GM18520 (cell line): ENCODE results near the gene KIFAP3.
A peak's percentile ranks its signal among the peaks of the same experiment; 100 is the strongest.
"Not testable (repeated sequence)": the region's sequence is repeated elsewhere in the genome, so short reads cannot be mapped to it uniquely, and the experiment has no call there.

Source experiments
- ATAC-seq: cut with Tn5 transposase; IDR thresholded peaks from one replicate; pipeline ENCODE4 v1.9.1; 2021; ENCODE audit not compliant: unreplicated experiment

KIFAP3 gene

DNA sequence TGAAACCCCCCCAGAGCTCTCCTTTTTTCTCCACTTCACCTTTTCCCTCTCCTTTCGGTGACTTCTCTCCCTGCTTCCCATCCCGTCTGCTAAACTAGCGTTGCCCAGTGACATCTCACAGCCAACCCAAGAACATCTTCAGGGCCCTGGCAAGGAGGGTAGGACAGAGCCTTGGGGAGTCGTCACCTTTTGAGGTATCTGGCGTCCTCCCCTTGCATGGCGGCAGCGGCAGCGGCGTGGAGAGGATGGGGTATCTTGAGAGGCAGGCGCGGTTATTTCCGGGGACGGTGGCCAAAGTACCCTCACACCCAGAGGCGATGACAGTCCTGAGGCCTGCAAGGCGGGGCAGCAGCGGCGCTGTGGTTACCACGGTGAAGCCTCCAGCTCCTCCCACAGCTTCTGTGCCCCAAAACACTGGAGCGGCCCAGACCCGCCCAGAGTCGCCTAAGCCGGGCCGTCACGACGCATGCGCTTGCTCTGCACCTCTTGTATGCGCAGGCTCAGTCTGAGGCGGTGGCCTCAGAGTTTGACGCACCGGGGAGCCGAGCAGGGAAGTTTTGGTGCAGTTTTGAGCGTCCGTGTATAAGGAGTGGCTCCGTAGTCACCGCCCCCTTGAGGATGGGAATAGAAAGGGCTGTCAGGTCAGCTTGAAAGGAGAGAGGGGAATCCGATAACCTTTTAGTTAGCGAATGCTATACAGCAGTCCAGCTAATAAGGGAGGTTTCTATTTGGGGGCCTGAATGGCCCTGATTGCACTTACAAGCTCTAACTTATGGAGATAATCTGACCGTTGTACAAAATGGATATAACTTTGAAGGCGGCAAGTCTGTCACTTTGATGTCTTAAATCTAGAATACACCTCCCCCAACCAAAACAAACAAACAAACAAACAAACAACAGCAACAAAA, at the start of gene KIFAP3:
KIFAP3 (minus strand) TSS at position 446 of the 908 bp plus-strand sequence; CDS start at position 218, 228 bp downstream.
- peak; percentile 98 for ATAC-seq

DNA sequence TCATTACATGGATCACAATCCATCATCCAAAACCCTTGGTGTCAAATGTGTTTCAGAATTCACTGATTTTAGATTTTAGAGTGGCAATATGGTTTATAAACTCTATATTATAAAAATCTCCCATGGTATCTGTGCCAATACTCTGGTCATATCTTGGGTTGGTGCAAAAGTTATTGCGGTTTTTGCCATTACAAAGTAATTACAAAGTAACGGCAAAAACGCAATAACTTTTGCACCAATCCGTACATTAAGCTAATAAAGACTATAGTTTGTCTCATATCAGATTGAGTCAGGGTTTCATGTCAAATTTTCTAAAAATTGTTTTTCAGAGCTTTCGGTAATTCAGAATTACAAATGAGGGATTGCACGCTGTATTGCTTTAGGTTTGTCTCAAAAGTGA, 47.9 kb upstream of the KIFAP3 start:
- no peak for ATAC-seq

DNA sequence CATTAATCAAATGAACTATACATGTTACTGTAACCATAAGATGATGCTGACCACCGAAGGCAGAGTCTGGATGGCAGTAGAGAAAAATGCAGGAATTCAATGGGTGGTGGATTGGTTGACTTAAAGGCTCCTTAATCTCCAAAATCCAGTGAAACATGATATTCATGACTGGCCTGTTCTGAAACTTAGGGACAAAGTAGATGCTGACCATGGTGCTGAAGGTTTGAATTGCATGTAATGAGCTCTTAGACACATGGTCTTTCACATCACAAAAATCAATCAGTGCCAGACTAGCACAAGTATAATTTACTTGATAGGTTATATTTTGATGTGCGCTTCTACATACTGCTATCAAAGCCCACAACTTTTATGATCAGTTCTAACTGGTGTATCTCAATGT, 40.4 kb upstream of the KIFAP3 start:
- no peak for ATAC-seq

DNA sequence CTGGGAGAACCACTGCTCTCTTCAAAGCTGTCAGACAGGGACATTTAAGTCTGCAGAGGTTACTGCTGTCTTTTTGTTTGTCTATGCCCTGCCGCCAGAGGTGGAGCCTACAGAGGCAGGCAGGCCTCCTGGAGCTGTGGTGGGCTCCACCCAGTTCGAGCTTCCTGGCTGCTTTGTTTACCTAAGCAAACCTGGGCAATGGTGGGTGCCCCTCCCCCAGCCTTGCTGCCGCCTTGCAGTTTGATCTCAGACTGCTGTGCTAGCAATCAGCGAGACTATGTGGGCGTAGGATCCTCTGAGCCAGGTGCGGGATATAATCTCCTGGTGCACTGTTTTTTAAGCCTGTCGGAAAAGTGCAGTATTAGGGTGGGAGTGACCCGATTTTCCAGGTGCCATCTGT, 38.6 kb upstream of the KIFAP3 start:
- ATAC-seq = not testable (repeated sequence)

DNA sequence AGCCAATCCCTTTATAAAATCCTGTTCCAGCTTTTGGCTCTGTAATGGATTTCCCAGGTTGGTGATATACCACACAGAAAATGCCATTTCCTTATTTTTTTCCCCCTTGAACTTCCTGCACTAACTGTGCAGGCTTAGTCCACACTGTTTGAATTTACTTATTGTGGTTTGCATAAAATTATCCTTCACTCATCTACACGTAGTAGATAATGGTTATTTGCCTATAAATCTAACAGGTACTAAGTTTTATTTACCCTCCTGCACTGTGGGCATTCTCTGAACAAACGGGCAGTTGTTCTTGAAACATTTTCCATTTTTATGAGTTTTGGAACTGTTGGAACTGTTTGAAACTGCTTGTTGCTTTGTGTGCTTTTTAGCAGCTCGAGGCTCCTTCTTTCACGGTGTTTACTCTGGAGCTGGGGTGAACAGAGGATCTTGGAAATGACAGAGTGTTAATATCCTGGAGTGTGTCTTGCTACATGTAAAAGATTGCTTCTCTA, 23.0 kb upstream of the KIFAP3 start:
- no peak for ATAC-seq

DNA sequence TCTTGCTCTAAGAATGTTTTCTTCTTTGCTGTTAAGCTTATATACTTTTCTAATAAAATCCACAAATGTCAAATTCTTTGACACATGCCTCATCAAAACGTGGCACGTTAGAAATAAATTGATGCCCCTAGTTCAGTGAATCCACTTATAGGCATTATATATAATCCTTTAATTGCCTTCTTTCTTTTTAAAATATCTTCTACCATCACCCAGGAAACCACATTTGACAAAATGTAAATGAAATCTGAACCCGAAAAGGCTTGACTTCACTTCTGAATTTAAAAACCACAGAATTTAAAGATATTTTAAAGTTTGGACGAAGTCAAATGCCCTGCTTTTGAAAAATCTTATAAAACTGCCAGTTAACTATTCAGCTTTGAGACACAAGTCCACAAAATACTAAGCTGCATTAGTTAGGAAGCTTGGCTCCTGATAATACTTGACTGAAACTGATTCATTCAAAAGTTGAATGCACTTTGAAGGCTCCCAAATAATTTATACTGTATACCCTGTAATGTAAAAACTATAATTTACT, 22.4 kb upstream of the KIFAP3 start:
- no peak for ATAC-seq

DNA sequence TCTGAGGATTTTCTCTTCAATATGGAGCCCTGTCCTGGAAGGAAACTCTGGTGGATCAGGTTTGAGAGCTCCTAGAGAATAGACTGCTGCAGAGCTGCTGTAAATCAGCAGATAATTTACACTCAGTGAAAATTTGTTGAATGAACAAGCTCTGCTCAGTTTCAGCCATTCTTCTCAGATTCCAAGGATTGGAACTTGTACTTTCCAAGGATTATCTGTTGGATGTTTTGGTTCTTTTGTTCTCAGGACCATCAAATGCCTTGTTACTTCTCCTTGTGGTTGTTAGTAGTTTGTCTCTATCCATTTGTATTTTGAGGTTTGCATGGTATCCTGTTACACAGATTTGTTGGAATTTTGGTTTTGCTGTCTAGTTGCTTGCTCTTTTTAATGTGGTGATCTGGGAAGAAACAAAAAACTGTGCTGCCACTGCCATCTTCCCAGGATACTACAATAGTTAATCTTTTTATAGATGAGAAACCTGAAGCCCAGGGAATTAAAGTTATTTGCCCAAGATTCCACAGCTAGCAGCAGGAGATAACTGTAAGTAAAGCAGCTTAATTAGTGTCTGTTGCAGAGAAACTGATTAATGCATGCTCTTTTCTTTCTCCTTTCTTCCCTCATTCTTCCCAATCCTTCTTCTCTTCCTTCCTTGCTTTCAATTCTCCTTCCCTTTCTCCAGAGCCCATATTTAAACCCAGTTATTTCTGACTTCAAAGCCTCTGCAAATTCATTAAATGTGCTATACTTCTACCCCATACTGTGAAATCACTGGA, 21.7 kb upstream of the KIFAP3 start:
- no peak for ATAC-seq

DNA sequence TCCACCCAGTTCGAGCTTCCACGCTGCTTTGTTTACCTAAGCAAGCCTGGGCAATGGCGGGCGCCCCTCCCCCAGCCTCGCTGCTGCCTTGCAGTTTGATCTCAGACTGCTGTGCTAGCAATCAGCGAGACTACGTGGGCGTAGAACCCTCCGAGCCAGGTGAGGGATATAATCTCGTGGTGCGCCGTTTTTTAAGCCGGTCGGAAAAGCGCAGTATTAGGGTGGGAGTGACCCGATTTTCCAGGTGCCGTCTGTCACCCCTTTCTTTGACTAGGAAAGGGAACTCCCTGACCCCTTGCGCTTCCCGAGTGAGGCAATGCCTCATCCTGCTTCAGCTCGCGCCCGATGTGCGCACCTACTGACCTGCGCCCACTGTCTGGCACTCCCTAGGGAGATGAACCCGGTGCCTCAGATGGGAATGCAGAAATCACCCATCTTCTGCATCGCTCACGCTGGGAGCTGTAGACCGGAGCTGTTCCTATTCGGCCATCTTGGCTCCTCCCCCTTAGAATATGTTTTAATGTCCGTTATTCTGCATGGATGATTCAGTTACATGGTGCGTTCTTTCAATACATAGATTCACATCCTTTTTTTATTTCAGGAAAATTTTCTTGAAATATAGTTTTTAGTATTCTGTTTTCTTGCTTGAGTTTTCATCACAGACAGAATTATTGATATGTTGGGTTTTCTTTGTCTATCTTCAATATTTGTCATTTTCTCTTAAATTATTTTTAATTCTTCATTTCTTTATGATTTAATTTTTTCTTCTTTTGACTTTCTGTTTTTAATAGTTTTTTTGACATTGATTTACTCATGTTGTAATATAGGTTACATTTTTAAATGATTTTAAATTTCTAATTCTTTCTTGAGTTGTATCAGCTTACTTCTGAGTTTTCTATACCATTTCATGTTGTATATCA, 20.5 kb upstream of the KIFAP3 start:
- ATAC-seq = not testable (repeated sequence)

DNA sequence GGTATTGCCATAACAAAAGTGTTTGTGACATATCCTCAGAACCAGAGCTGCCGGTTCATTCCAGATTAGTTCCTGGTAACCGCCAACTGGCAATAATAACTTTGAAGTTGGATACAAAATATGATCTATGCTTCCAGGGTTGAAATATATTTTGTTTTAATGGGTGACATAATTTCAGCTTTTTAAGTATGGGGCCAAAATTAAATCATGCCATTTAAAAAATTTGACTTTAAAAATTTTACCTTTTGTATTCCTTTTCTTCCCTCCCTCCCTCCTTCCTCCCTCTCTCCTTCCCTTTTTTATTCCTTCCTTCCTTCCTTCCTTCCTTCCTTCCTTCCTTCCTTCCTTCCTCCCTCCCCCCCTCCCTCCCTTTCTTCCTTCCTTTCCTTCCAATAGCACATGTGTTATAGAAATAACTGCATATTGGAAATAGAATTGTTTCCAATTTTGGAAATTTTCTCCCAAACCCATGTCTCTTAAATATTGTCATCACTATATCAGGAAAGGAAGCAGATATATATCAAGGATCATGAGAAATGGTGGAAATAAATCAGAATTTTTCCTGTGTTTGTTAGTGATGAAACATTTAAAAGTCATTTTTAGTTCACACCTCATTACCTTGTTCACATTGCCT, 12.0 kb upstream of the KIFAP3 start:
- ATAC-seq = no peak

DNA sequence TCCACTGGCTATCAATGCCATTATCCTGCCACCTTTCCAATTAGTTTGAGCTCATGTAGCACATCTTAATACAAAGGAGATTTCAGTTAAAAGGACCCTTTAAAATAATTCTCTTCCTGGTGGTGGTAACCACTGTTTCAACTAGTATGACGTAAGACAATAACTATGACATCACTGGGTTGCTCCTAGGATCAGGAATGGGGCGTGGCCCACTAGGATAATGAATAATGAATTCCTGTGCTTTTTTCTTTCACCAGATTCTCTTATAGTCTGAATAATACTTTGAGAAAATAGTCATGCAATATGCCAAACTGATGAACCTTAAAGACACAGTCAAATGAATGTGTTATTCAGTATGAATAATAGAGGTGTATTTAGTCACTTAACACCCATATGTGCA, 10.6 kb upstream of the KIFAP3 start:
- no peak for ATAC-seq

DNA sequence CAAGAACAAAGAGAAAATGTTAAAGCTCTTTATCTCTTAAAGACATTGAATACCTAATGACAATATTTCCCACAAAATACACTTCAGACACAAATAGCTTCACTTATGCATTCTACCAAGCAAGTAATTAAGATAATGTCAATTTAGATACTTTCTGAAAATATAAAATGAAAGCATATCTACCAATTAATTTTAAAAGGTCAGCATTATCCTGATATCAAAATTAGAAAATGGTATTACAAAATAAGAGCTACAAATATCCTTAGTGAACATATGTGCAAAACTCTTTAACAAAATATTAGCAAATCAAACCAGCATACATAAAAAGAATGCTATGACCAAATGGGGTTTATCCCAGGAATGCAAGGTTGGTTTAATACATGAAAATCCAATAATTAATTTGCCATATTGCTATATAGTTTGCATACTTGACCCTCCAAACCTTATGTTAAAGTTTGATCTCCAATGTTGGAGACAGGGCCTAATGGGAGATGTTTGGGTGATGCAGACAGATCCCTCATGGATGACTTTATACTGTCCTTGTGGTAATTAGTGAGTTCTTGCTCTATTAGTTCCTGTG, 4.2 kb upstream of the KIFAP3 start:
- ATAC-seq = no peak

DNA sequence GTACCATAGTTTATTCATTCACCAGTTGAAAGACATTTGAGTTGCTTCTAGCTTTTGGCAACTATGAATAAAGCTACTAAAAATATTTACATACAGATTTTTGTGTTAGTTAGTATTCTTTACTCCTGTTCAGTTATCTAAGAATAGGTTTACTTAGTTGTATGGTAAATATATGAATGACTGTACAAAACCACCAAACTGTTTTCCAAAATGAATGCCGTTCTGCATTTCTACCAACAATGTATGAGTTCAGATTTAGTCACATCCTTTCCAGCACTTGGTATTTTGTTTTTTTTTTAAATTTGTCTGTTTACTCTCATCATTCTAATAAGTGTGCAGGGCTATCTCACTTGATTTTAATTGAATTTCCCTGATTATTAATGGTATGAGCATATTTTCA, 3.4 kb upstream of the KIFAP3 start:
- ATAC-seq = no peak

DNA sequence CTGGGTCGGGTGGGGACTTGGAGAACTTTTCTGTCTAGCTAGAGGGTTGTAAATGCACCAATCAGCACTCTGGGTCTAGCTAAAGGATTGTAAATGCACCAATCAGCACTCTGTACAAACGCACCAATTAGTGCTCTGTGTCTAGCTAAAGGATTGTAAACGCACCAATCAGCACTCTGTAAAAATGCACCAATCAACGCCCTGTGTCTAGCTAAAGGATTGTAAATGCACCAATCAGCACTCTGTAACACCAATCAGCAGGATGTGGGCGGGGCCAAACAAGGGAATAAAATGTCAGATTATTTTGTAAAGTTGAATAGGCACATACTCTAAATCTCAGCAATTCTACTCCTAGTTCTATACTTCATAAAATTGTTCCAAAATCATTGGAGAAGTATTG, 2.5 kb upstream of the KIFAP3 start:
- not testable (repeated sequence) for ATAC-seq

DNA sequence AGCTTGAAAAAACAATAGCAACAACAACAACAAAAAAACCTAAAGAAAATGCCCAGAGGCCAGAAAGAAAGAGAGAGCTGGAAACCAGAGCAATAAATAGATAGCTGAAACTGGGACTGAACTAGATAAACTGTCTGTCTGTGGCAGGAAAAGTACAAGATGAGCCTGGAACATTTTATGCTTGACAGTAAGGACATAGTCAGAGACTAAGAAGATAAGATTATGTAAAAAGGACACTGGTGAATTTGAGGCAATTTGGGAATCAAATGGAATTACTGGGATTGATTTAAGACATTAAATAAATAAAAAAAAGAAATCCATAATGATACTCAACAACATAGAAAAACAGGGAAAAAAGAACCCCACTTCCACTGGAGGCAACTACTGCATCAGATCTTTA, 1.7 kb upstream of the KIFAP3 start:
- no peak for ATAC-seq

DNA sequence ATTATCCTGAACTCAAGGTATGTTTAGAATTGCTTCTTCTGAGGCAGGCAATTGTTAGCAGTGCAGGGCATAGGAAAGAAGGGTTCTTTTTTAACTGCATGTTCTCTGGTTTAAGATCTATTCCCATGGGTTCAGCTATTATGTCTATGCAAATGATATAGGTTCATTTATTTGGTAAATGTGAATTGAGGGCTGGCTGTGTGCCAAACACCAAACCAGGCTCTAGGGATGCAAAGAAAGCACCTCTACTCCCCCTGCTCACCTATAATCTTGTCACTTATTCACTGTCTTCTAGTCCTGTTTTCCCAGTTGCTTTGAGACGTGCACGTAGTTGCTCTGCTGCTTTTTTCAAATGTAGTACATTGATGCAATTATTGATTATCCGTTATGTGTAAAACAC, 691 bp upstream of the KIFAP3 start:
- no peak for ATAC-seq

DNA sequence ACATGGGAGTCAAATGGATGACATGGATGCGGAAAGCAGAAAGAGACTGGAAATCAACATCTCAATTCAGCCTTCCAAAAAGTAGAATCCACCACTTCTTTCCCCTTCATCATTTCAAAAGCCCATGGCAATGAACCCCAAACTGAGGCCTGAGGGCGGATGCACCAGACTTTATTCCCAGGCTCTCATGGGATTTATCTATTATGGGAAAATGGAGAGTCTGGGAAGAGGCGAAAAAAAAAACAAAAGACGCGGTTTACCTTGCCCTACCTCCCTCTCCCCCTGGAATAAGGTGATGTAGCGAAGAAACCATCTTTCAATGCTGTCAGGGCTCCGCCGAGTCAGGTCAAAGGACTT, 624 bp downstream of the KIFAP3 start:
- no peak for ATAC-seq

DNA sequence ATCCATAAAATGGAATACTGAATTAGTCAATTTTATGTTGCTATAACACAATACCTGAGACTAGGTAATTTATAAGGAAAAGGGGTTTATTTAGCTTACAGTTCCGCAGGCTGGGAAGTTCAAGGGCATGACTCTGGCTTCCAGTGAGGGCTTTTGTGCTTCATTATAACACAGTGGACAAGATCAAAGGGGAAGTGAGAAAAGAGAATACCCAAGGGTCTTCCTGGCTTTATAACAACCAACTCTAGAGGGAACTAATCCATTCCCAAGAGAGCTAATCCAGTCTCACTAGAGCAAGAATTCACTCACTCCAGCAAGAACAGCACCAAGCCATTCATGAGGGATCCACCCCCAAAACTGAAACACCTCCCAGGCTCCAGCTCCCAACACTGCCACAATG, 3.1 kb downstream of the KIFAP3 start:
- ATAC-seq = no peak

DNA sequence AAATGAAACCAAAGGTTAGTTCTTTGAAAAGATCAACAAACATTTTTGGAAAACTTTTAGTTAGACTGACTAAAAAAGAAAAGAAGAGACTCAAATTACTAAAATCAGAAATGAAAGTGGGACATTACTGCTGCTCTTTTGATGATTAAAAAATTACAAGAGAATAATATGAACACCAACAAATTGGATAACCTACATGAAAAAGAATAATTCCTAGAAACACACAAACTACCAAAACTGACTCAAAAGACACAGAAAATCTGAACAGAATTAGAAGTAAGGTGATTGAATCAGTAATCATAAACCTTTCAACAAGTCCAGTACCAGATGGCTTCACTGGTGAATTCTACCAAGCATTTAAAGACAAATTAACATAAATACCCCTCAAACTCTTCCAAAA, 5.6 kb downstream of the KIFAP3 start:
- ATAC-seq = no peak

DNA sequence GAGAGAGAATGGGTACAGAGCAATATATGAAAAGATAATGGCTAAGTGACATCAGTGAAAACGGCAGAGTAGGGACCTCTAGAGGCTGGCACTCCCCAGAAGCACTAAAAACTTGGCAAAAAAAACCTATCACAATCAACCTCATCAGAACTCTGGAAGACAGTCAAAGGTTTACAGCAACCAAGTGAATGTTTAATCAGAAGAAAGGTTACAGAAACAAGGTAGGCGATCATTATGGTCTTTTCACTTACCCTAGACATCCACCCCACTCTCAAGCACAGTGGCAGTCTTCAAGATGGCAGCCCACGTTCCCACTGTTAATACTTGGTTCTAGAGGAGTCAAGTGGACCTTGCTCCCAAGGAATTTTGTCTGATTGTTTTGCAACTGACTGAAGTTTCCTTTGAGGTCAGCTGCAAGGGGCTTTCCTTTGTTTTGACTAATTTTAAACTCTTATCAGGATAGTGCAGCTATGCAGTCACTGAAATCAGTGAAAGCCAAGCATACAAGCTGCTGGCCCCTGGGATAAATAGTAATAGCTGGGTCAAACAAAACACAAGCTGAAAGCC, 7.2 kb downstream of the KIFAP3 start:
- ATAC-seq = no peak

DNA sequence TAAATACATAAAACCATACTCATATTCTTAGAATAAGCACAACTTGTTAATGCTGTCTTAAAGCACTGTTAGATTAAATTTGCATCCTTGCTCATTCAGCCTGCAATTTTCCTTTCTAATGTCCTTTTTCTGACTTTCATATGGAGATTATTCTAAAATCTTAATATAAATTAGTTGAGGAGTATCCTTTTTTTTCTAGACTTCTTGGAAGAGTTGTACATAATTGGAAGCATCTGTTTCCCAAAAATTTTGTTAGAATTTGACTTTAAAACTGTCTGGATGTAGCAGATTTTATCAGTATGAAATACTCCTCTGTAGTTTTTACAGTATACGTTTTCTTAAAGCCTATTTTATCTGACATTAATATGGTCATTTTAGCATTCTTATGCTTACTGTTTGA, 9.7 kb downstream of the KIFAP3 start:
- no peak for ATAC-seq
